Measurements from ENCODE around the gene SLC4A2. TPM values are rescaled to one million over a fixed set of nuclear protein-coding genes. Genes with fewer than 3 reads are reported as not detected.
"Not testable (repeated sequence)": the region's sequence is repeated elsewhere in the genome, so short reads cannot be mapped to it uniquely, and the experiment has no call there.

Gene SLC4A2
- total RNA-seq (41.0 TPM), polyA plus RNA-seq (ENCODE audit: insufficient read depth in 1 of 8, insufficient read length in 8 of 8, low replicate concordance in 1 of 8) (10 to 100 TPM; 58.3 to 78.1 (median 65.7) TPM)
- long read RNA-seq, donor 1, partial matches to known transcripts: 0 of 1 reads
- long read RNA-seq, donor 1, other reads (novel, unspliced or antisense): 0 of 1 reads
- long read RNA-seq, donor 2: 0 reads
- long read RNA-seq, donor 3, full-length matches to known transcripts: 6 of 6 reads
- long read RNA-seq, donor 3, partial matches to known transcripts: 0 of 6 reads
- long read RNA-seq, donor 3, other reads (novel, unspliced or antisense): 0 of 6 reads
- long read RNA-seq, donor 4, full-length matches to known transcripts: 3 of 3 reads
- long read RNA-seq, donor 4, partial matches to known transcripts: 0 of 3 reads
- long read RNA-seq, donor 4, other reads (novel, unspliced or antisense): 0 of 3 reads
- long read RNA-seq, donor 5, full-length matches to known transcripts: 4 of 85 reads
- long read RNA-seq, donor 5, partial matches to known transcripts: 54 of 85 reads
- long read RNA-seq, donor 5, other reads (novel, unspliced or antisense): 27 of 85 reads
- long read RNA-seq, donor 6, full-length matches to known transcripts: 8 of 8 reads
- long read RNA-seq, donor 6, partial matches to known transcripts: 0 of 8 reads
- long read RNA-seq, donor 6, other reads (novel, unspliced or antisense): 0 of 8 reads
- long read RNA-seq, donor 7, full-length matches to known transcripts: 6 of 184 reads
- long read RNA-seq, donor 7, partial matches to known transcripts: 163 of 184 reads
- long read RNA-seq, donor 7, other reads (novel, unspliced or antisense): 15 of 184 reads
- long read RNA-seq, donor 8, partial matches to known transcripts: 0 of 1 reads
- long read RNA-seq, donor 8, other reads (novel, unspliced or antisense): 0 of 1 reads
- long read RNA-seq, donor 9, full-length matches to known transcripts: 3 of 3 reads
- long read RNA-seq, donor 9, partial matches to known transcripts: 0 of 3 reads
- long read RNA-seq, donor 9, other reads (novel, unspliced or antisense): 0 of 3 reads
- long read RNA-seq, donor 10, partial matches to known transcripts: 0 of 2 reads
- long read RNA-seq, donor 10, other reads (novel, unspliced or antisense): 0 of 2 reads
- long read RNA-seq, donor 11, full-length matches to known transcripts: 3 of 3 reads
- long read RNA-seq, donor 11, partial matches to known transcripts: 0 of 3 reads
- long read RNA-seq, donor 11, other reads (novel, unspliced or antisense): 0 of 3 reads

- WGBS (ENCODE audit: insufficient coverage): under 1% methylated on average over 65 of the region's 75 CpGs
- no peaks in the 10 kb centered on the region for H3K9me3 ChIP-seq (replicated peaks; ENCODE audit: control insufficient read depth, low read depth, low read length)
- peak; percentile 94 for DNase-seq
- H3K27ac ChIP-seq (ENCODE audit: low read length): peak within 1 kb of the TSS; percentile 100
- peak within 1 kb of the TSS; percentile 84 for H3K4me3 ChIP-seq (ENCODE audit: low read length)
- H3K27me3 ChIP-seq (ENCODE audit: control insufficient read depth, insufficient read depth, low read length): no peaks in the 10 kb centered on the region
- H3K4me1 ChIP-seq (ENCODE audit: control insufficient read depth, insufficient read depth, low read length): peaks cover 57% of the 10 kb centered on the region
- peaks cover 17% of the 10 kb centered on the region for H3K36me3 ChIP-seq (ENCODE audit: control insufficient read depth, insufficient read depth, low read length)
These were observed at the start of gene SLC4A2 for GRCh38 chr7:151059367-151060112. Gene SLC4A2 (plus strand): TSS chr7:151059589. CDS start chr7:151061988, 2,399 bp downstream.

GRCh38 chr7:151010037-151010306, 49.4 kb upstream of the SLC4A2 start:
- 19% methylated on average over 3 of the region's 7 CpGs for WGBS (ENCODE audit: insufficient coverage)
- peaks cover 39% of the 10 kb centered on the region for H3K27me3 ChIP-seq (ENCODE audit: control insufficient read depth, insufficient read depth, low read length)
- no peak overlapping the region for H3K27ac ChIP-seq (ENCODE audit: low read length)
- no peaks in the 10 kb centered on the region for H3K36me3 ChIP-seq (ENCODE audit: control insufficient read depth, insufficient read depth, low read length)
- H3K9me3 ChIP-seq (replicated peaks; ENCODE audit: control insufficient read depth, low read depth, low read length): no peaks in the 10 kb centered on the region
- DNase-seq: no peak
- peaks cover 60% of the 10 kb centered on the region for H3K4me1 ChIP-seq (ENCODE audit: control insufficient read depth, insufficient read depth, low read length)
- H3K4me3 ChIP-seq (ENCODE audit: low read length): no peak overlapping the region

- H3K9me3 ChIP-seq (replicated peaks; ENCODE audit: control insufficient read depth, low read depth, low read length): no peaks in the 10 kb centered on the region
- H3K4me3 ChIP-seq (ENCODE audit: low read length): no peak overlapping the region
- H3K4me1 ChIP-seq (ENCODE audit: control insufficient read depth, insufficient read depth, low read length): peaks cover 64% of the 10 kb centered on the region
- H3K27me3 ChIP-seq (ENCODE audit: control insufficient read depth, insufficient read depth, low read length): peaks cover 39% of the 10 kb centered on the region
- H3K36me3 ChIP-seq (ENCODE audit: control insufficient read depth, insufficient read depth, low read length): no peaks in the 10 kb centered on the region
- 16% methylated on average over 12 of the region's 18 CpGs for WGBS (ENCODE audit: insufficient coverage)
- H3K27ac ChIP-seq (ENCODE audit: low read length): no peak overlapping the region
- DNase-seq: peak; percentile 59
These were observed 48.9 kb upstream of the SLC4A2 start for GRCh38 chr7:151010307-151011096.

GRCh38 chr7:151011097-151011409, 48.3 kb upstream of the SLC4A2 start:
- DNase-seq: no peak
- peaks cover 39% of the 10 kb centered on the region for H3K27me3 ChIP-seq (ENCODE audit: control insufficient read depth, insufficient read depth, low read length)
- WGBS (ENCODE audit: insufficient coverage): 43% methylated on average over 1 of the region's 1 CpG
- H3K4me1 ChIP-seq (ENCODE audit: control insufficient read depth, insufficient read depth, low read length): peaks cover 64% of the 10 kb centered on the region
- H3K36me3 ChIP-seq (ENCODE audit: control insufficient read depth, insufficient read depth, low read length): no peaks in the 10 kb centered on the region
- no peaks in the 10 kb centered on the region for H3K9me3 ChIP-seq (replicated peaks; ENCODE audit: control insufficient read depth, low read depth, low read length)
- H3K27ac ChIP-seq (ENCODE audit: low read length): no peak overlapping the region
- no peak overlapping the region for H3K4me3 ChIP-seq (ENCODE audit: low read length)

- H3K9me3 ChIP-seq (replicated peaks; ENCODE audit: control insufficient read depth, low read depth, low read length); H3K36me3 ChIP-seq (ENCODE audit: control insufficient read depth, insufficient read depth, low read length); H3K4me3 ChIP-seq (ENCODE audit: low read length); H3K27ac ChIP-seq (ENCODE audit: low read length); DNase-seq: not testable (repeated sequence)
- 100% methylated on average over 5 of the region's 12 CpGs for WGBS (ENCODE audit: insufficient coverage)
- Histone ChIP-seq H3K4me1 (ENCODE audit: control insufficient read depth, insufficient read depth, low read length) (peaks cover 64% of the 10 kb centered on the region), H3K27me3 (ENCODE audit: control insufficient read depth, insufficient read depth, low read length) (peaks cover 39% of the 10 kb centered on the region)
These were observed 47.8 kb upstream of the SLC4A2 start for GRCh38 chr7:151011616-151012015.

GRCh38 chr7:151012031-151012692, 47.2 kb upstream of the SLC4A2 start:
- Histone ChIP-seq H3K4me3 (ENCODE audit: low read length) (no peak overlapping the region), H3K27me3 (ENCODE audit: control insufficient read depth, insufficient read depth, low read length) (peaks cover 43% of the 10 kb centered on the region), H3K9me3 (replicated peaks; ENCODE audit: control insufficient read depth, low read depth, low read length) (no peaks in the 10 kb centered on the region), H3K4me1 (ENCODE audit: control insufficient read depth, insufficient read depth, low read length) (peaks cover 60% of the 10 kb centered on the region), H3K36me3 (ENCODE audit: control insufficient read depth, insufficient read depth, low read length) (no peaks in the 10 kb centered on the region), H3K27ac (ENCODE audit: low read length) (no peak overlapping the region)
- DNase-seq: no peak
- WGBS (ENCODE audit: insufficient coverage): 82% methylated on average over 3 of the region's 6 CpGs

GRCh38 chr7:151012911-151013347, 46.5 kb upstream of the SLC4A2 start:
- Histone ChIP-seq H3K4me1 (ENCODE audit: control insufficient read depth, insufficient read depth, low read length) (peaks cover 57% of the 10 kb centered on the region), H3K4me3 (ENCODE audit: low read length) (no peak overlapping the region), H3K9me3 (replicated peaks; ENCODE audit: control insufficient read depth, low read depth, low read length) (no peaks in the 10 kb centered on the region), H3K27ac (ENCODE audit: low read length) (no peak overlapping the region), H3K27me3 (ENCODE audit: control insufficient read depth, insufficient read depth, low read length) (peaks cover 50% of the 10 kb centered on the region), H3K36me3 (ENCODE audit: control insufficient read depth, insufficient read depth, low read length) (no peaks in the 10 kb centered on the region)
- peak; percentile 56 for DNase-seq
- 17% methylated on average over 11 of the region's 23 CpGs for WGBS (ENCODE audit: insufficient coverage)

GRCh38 chr7:151013356-151013732, 46.0 kb upstream of the SLC4A2 start:
- Histone ChIP-seq H3K9me3 (replicated peaks; ENCODE audit: control insufficient read depth, low read depth, low read length) (no peaks in the 10 kb centered on the region), H3K27me3 (ENCODE audit: control insufficient read depth, insufficient read depth, low read length) (peaks cover 54% of the 10 kb centered on the region), H3K4me1 (ENCODE audit: control insufficient read depth, insufficient read depth, low read length) (peaks cover 57% of the 10 kb centered on the region), H3K4me3 (ENCODE audit: low read length) (peak overlapping the region; percentile 34), H3K27ac (ENCODE audit: low read length) (no peak overlapping the region), H3K36me3 (ENCODE audit: control insufficient read depth, insufficient read depth, low read length) (no peaks in the 10 kb centered on the region)
- 2% methylated on average over 20 of the region's 26 CpGs for WGBS (ENCODE audit: insufficient coverage)
- no peak for DNase-seq

Data from muscle of leg (tissue), 16 donors.